GM18498 (cell line): ENCODE data around the gene ANK2.

Experiments
- ATAC-seq: cut with Tn5 transposase; IDR thresholded peaks from one replicate; pipeline ENCODE4 v1.9.1; 2021; ENCODE audit warnings: mild to moderate bottlenecking, moderate library complexity; ENCODE audit not compliant: unreplicated experiment

ANK2 gene

GRCh38 chr4:113273721-113274220 lies 224.3 kb downstream of the ANK2 start:
- no peak for ATAC-seq

DNA sequence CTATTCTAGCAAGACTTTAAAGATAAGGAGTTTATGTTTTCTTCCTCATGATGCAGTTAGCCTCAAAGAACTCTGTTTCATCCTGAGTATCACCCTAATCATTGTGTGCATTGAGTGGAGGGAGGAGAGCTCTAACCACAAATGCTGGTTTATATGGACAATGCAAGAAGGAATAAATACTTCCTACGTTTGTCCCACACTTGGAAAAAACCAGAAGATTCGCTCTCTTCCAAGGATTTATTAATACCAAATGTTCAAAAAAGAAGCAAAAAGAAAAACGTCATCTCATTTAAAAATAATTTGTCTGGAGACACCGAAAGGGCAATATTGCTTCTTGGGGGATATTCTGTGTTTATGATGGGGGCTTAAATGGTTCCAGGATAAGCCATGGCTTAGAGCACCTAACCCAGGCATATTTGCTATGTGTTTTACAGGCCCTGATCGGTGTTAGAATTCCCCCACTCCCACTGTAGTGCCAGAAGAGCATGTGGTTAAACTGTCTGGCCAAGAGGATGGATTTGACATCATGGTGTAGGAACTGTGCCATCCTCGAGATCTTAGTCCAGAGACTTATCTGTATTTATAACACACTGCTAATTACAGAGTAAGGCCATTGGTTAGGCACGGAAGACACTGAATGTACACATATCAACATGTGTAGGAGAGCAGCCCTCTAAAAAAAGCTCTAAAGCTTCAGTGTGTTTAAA lies 227.2 kb downstream of the ANK2 start:
- ATAC-seq, result no peak

GRCh38 chr4:113278324-113278934 lies 229.0 kb downstream of the ANK2 start:
- peak; percentile 99 for ATAC-seq

GRCh38 chr4:113285501-113285900 lies 236.0 kb downstream of the ANK2 start:
- no peak for ATAC-seq

DNA sequence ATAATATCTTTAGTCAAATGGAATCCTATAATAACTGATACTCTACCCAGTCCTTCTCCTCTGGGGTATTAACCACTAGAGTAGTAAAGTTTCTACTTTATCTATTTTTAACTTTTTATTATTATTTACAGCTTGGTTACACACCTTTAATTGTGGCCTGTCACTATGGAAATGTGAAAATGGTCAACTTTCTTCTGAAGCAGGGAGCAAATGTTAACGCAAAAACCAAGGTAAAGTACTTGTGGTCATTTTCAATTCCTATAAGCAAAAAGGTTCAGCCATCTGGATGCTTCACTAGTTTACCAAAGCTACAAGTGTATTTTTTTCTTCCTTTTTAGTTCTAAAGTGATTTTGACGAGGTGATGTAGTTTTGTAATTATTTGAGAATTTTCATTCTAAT lies 238.8 kb downstream of the ANK2 start:
- ATAC-seq, result no peak

GRCh38 chr4:113288696-113289095 lies 239.2 kb downstream of the ANK2 start:
- ATAC-seq, result no peak

DNA sequence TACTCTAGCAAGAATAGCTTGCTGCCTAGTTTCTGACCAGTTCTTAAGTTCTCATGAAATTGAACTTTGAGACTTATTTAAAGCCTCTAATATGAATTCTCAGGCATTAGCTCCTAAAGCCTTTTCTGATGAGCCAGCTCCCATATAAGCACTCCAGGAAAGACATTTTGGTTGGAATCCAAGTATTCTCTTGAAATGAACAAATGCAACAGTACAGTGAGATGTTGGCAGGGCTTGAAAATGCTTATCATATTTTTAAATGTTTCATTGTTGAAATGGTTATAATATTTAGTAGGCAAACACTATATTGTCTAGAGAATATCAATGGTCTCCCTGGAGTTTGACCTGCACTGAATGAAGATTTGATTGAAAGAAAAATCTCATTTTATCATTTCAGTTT lies 240.3 kb downstream of the ANK2 start:
- no peak for ATAC-seq

- no peak for ATAC-seq
Observed at GRCh38 chr4:113290666-113291065, 241.2 kb downstream of the ANK2 start.

DNA sequence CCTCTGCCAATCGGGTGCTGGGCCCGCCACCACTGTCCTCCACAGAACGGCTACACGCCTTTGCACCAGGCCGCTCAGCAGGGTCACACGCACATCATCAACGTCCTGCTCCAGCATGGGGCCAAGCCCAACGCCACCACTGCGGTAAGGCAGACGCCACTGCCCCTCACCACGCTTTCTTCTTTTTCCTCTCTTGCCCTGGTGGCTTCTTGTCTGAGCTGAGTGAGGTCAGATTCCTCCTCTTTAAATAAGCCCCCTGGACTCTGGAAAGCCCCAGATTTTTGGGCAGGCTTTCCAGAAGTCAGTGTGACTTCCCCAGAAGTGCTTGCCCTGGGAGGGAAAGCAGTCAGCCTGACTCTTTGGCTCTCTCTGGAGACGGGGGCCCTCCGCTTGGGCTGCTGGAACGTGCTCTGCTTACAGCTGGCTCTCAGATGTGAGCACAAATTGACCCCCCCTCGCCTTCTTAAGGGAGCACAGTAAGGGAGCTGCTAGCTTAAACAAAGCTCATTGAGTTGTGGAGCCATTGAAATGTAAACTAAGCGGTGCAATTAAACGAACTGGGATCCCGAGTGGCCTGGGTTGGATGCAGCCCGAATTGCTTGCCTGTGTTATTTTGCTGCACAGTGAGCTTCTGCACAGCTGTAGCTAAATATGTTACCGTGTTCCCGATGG lies 243.1 kb downstream of the ANK2 start:
- ATAC-seq, result no peak

DNA sequence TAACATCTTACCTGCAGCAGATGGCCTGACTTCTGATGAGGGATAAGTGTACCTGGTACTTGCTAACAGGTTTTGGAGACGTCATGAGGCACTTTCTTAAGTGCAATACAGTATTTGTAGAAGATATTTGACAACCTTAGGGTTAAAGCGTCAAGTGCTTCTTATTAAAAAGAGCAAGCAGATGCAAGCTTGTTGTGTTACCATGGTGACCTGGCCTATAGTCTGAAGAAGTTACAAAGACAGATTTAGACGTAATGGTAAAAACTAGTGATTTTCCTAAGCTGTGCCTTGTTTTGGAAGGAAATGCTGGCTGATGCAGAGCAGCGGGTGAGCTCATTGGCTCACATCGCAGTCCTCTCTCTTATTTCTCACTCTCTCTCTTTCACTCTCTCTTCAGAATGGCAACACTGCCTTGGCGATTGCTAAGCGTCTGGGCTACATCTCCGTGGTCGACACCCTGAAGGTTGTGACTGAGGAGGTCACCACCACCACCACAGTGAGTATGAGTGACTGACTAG lies 243.6 kb downstream of the ANK2 start:
- ATAC-seq, result no peak

GRCh38 chr4:113293674-113294073 lies 244.2 kb downstream of the ANK2 start:
- ATAC-seq, result no peak

- ATAC-seq, result no peak
Observed at GRCh38 chr4:113294908-113295307, 245.5 kb downstream of the ANK2 start.

GRCh38 chr4:113300471-113300928 lies 251.0 kb downstream of the ANK2 start:
- no peak for ATAC-seq

DNA sequence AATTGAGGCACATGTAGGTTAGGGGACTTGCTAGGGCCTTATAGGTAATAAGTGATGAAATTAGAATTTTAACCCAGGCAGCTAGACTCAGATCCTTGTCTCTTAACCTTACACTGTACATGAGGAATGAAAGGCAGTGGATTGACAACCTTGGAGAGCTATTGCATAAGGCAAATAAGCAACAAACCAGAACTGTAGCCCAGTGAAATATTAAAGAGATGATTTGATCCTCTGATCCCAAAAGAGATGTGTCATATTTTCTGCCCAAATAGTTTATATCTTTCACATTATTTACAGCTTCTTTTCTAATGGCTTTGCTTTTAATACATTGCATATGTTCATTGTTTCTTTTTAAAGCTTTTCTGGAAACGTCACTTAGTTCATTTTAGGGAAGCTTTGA lies 252.6 kb downstream of the ANK2 start:
- ATAC-seq, result no peak

GRCh38 chr4:113303315-113303714 lies 253.9 kb downstream of the ANK2 start:
- no peak for ATAC-seq

DNA sequence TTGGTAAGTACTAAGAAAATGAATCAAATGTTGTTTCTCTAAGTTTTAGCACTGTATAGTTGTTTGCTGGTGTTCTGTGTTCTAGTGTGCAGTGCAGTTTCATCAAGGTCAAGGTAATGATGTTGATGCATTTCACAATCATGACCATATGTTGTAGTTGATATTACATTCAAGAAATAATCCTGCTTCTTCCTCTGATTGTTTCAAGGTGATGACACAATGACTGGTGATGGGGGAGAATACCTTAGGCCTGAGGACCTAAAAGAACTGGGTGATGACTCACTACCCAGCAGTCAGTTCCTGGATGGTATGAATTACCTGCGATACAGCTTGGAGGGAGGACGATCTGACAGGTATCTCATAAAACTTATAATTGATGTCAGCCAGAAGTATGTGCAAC lies 261.6 kb downstream of the ANK2 start:
- no peak for ATAC-seq

DNA sequence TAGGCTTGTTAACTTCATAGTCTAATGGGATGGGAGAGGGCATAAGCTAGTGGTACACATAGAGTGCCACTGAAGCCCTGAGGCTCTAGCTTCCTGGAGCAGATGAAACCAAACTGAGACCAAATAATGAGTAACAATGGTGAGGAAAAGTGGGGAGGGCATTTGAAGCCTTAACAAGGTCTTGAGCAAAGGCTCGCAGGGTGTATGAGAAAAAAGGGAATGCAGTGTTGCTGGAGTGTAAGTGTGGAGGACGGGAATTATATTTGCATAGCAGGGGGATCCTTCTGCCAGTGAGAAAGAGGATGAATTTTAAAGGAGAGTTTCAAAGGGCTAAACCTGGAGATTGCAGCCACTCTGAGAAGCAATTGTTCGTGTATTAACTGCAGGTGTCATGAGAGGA lies 263.1 kb downstream of the ANK2 start:
- no peak for ATAC-seq

GRCh38 chr4:113314426-113314825 lies 265.0 kb downstream of the ANK2 start:
- no peak for ATAC-seq

DNA sequence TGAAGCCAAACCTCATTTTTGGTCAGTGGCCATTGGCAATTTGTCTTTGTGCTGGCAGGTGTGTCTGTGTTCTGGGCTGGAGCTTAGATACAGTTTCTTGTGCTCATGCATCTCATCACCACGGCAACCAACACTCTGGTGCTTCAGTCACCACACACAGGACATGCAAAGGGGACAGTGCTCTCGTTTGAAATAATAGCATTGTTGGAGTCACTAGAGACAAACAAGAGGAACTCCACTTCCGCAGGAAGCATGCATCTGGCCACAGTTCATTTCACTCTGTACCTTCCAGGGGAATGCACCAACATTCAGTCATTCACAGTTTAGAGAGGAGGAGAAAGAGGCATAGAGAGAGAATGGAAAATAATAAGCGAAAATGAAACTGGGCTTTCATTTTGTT lies 267.4 kb downstream of the ANK2 start:
- ATAC-seq, result peak; percentile 97

DNA sequence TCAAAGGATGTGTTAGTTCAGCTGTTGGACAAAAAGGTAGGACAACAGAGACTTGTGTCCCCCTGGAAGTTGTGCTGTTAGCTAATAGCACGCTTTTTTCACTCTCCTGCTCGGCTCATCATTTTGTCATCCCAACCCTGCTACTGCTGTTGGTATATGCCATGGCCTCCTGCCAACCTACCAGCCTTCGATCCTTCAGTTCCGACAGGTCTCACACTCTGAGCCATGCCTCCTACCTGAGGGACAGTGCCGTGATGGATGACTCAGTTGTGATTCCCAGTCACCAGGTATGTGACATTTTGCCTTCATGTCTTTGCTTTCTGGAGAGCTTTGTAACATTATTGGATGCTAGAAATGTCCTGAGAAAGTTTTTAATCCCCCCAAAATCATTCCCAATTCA lies 268.1 kb downstream of the ANK2 start:
- peak; percentile 3 for ATAC-seq

- ATAC-seq, result no peak
Observed at GRCh38 chr4:113322736-113323135, 273.3 kb downstream of the ANK2 start.
